Measurements from ENCODE around the gene EIF2A.

EIF2A gene

DNA sequence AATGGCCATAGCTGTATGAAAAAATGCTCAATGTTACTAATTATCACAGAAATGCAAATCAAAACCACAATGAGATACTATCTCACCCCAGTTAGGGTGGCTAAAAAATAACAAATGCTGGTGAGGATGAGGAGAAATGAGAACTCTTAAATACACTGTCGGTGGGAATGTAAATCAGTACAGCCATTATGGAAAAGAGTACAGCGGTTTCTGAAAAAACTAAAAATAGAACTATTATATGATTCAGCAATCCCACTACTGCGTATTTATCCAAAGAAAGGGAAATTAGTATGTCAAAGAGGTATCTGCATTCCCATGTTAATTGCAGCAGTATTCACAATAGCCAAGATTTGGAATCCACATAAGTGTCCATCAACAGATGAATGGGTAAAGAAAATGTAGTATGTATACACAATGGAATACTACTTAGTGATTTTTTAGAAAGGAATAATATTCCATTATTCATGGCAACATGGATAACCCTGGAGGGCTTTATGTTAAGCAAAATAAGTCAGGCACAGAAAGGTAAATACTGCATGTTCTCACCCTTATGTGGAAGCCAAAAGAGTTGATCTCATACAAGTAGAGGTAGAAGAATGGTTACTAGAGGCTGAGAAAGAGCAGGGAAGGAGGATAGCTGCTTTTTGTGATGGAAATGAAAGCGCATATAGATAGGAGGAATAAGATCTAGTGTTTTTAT is 35.3 kb upstream of the EIF2A start:
- TF ChIP-seq, protein P1, sequence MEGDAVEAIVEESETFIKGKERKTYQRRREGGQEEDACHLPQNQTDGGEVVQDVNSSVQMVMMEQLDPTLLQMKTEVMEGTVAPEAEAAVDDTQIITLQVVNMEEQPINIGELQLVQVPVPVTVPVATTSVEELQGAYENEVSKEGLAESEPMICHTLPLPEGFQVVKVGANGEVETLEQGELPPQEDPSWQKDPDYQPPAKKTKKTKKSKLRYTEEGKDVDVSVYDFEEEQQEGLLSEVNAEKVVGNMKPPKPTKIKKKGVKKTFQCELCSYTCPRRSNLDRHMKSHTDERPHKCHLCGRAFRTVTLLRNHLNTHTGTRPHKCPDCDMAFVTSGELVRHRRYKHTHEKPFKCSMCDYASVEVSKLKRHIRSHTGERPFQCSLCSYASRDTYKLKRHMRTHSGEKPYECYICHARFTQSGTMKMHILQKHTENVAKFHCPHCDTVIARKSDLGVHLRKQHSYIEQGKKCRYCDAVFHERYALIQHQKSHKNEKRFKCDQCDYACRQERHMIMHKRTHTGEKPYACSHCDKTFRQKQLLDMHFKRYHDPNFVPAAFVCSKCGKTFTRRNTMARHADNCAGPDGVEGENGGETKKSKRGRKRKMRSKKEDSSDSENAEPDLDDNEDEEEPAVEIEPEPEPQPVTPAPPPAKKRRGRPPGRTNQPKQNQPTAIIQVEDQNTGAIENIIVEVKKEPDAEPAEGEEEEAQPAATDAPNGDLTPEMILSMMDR (conservative IDR thresholded peaks at IDR 0.05) = no peak
- no peak overlapping the region for H3K27ac ChIP-seq

DNA sequence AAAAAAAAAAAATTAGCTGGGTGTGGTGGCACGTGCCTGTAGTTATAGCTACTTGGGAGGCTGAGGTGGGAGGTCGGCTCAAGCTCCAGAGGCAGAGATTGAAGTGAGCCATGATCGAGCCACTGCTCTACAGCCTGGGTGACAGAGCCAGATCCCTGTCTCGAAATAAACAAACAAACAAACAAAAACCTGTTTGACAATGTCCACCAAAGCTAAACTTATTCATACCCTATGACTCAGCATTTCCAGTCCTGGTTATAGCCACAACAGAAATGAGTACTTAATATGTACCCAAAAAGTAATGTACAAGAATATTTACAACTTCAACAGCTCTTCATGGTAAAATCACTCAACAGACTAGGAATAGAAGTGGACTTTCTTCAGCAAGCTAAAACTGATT is 31.4 kb upstream of the EIF2A start:
- TF ChIP-seq, protein P1 (conservative IDR thresholded peaks at IDR 0.05) = no peak
- no peak overlapping the region for H3K27ac ChIP-seq

DNA sequence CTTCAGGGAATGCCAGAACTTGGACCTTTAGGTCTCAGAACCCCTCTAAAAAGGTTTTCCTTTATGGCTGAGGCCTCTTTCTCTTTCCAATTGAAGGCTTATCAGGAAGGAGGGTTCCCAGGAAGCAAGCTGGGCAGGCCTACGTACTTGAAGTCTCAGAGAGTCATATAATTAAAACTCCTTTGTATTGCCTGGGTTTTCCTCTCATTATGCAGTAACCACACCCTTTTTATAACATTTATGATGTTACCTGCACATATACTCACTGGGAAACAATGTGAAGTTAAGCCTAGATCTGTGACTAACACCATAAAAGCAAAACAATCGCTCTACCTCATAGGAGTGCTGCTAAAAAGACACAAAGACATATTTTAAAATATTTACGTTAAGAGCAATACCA is 27.6 kb upstream of the EIF2A start:
- no peak overlapping the region for H3K27ac ChIP-seq
- TF ChIP-seq, protein P1 (conservative IDR thresholded peaks at IDR 0.05) = no peak

DNA sequence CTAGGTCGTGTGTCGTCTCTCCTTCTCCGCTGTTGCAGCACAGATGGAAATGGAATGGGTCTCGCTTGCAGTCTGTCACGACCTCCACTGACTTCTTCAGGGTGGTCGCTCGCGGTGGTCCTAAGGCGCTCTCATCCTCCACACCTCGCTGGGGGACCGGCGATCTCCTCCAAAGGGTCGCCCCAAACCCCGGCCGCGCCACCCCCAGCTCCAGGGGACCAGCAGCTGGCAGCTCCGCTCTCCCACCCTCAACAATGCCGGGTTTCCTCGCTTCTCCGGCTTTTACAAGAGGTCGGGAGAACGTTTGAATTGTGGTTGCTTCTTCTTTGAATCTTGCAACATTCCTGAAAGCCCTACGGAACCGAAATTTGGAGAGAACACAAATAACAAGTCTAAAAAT is 26.2 kb upstream of the EIF2A start:
- TF ChIP-seq, protein P1 (conservative IDR thresholded peaks at IDR 0.05) = no peak

DNA sequence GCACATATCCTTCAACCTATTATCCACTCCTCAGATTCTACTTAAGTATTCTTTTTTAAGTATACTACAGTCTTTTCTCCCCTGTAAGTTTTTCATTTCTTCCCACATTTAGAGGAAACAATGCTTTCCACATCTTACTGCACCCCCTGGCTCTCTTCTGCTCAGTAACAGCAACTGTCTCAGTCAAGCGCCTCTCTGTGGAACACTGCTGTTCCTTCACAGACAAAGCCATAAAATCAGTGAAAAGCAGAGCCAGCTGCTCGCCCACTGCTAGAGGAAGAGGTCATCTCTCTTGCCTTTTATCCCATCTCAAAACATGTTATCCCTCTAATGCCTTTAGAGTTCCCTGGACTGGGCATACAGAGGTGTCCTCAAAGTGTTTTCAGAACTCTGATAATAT is 25.1 kb upstream of the EIF2A start:
- TF ChIP-seq, protein P1 (conservative IDR thresholded peaks at IDR 0.05) = no peak
- H3K27ac ChIP-seq = no peak overlapping the region

More for the DNA sequence above, 26.2 kb upstream of the EIF2A start:
- H3K27ac ChIP-seq = no peak overlapping the region

DNA sequence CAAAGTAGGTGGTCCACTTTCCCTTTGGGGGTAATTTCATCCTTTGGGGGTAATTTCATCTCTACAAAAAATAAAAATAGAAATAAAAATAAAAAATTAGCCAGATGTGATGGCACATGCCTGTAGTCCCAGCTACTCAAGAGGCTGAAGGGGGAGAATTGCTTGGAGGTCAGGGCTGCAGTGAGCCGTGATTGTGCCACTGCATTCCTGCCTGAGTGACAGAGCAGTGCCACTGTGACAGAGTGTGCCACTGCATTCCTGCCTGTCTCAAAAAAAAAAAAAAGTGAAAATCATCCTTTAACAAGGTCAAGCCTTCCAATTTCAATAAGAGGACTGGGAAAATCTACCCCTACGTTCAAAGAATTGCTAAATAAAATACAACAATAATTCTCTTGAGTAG is 23.0 kb upstream of the EIF2A start:
- TF ChIP-seq, protein P1 (conservative IDR thresholded peaks at IDR 0.05) = no peak
- H3K27ac ChIP-seq = no peak overlapping the region

DNA sequence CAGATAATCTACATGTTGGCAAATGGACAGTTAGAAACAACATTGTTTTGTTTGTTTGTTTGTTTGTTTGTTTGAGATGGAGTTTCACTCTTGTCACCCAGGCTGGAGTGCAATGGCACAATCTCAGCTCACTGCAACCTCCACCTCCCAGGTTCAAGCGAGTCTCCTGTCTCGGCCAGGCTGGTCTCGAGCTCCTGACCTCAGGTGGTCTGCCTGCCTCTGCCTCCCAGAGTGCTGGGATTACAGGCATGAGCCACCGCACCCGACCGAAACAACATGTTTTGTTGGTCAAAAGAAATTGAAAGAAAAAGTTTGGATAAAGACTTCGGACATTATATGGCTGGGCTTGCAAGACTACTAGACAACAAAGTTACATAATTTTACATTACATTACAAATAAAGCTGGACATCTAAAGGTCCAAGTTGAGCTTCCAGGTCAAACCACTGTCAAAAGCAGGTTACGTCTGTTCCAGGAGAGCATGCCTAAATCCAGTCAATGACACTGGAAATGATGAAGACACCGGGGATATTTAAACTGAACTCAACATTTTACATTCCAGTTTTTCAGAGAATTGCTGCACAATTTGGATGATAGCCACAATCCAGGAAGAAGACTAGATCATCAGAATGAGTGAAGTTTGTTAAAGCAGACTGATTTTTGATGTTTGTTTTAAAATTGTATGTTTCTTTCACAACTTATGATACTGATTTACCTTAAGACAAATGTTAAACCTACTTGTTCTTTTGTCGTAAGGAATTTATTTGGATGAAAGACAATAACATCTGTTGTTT is 18.9 kb upstream of the EIF2A start:
- TF ChIP-seq, protein P1 (conservative IDR thresholded peaks at IDR 0.05) = no peak

More for the DNA sequence above, 18.9 kb upstream of the EIF2A start:
- H3K27ac ChIP-seq = no peak overlapping the region
